Islet of Langerhans (tissue), 1 donor: ENCODE measurements around the gene HTR3B.
"Not testable (repeated sequence)": the region's sequence is repeated elsewhere in the genome, so short reads cannot be mapped to it uniquely, and the experiment has no call there.

ENCODE experiments used
- FAIRE-seq: peaks from one replicate; lab custom pipeline; 2011; peaks lifted over from hg19 to GRCh38; lab: Jason Lieb, UNC

The HTR3B gene

GRCh38 chr11:113885897-113886296 lies 18.7 kb upstream of the HTR3B start:
- no peak for FAIRE-seq

GRCh38 chr11:113888848-113889247 lies 15.7 kb upstream of the HTR3B start:
- FAIRE-seq, result no peak

GRCh38 chr11:113894421-113894996 lies 10.1 kb upstream of the HTR3B start:
- FAIRE-seq, result no peak

GRCh38 chr11:113895367-113896155 lies 9.0 kb upstream of the HTR3B start:
- FAIRE-seq, result no peak

GRCh38 chr11:113896156-113896879 lies 8.3 kb upstream of the HTR3B start:
- no peak for FAIRE-seq

GRCh38 chr11:113901141-113901540 lies 3.5 kb upstream of the HTR3B start:
- no peak for FAIRE-seq

- no peak for FAIRE-seq
These were observed 1.4 kb downstream of the HTR3B start for GRCh38 chr11:113906038-113906437.

GRCh38 chr11:113906516-113906915 lies 1.9 kb downstream of the HTR3B start:
- FAIRE-seq, result no peak

GRCh38 chr11:113907152-113907551 lies 2.6 kb downstream of the HTR3B start:
- peak; percentile 5 for FAIRE-seq

GRCh38 chr11:113907681-113908080 lies 3.1 kb downstream of the HTR3B start:
- FAIRE-seq, result no peak

GRCh38 chr11:113908098-113908497 lies 3.5 kb downstream of the HTR3B start:
- no peak for FAIRE-seq

- not testable (repeated sequence) for FAIRE-seq
These were observed 6.9 kb downstream of the HTR3B start for GRCh38 chr11:113911491-113911890.

- no peak for FAIRE-seq
These were observed 19.0 kb downstream of the HTR3B start for GRCh38 chr11:113923572-113923971.

- FAIRE-seq, result no peak
These were observed 21.9 kb downstream of the HTR3B start for GRCh38 chr11:113926273-113927197.

GRCh38 chr11:113928311-113928710 lies 23.7 kb downstream of the HTR3B start:
- FAIRE-seq, result no peak

- FAIRE-seq, result no peak
These were observed 28.2 kb downstream of the HTR3B start for GRCh38 chr11:113932788-113933187.

GRCh38 chr11:113934193-113934592 lies 29.6 kb downstream of the HTR3B start:
- FAIRE-seq, result not testable (repeated sequence)

- FAIRE-seq, result no peak
These were observed 30.2 kb downstream of the HTR3B start for GRCh38 chr11:113934761-113935160.

- FAIRE-seq, result no peak
These were observed 31.3 kb downstream of the HTR3B start for GRCh38 chr11:113935858-113936257.

GRCh38 chr11:113937918-113938317 lies 33.3 kb downstream of the HTR3B start:
- FAIRE-seq, result no peak

GRCh38 chr11:113942256-113942655 lies 37.7 kb downstream of the HTR3B start:
- FAIRE-seq, result no peak

- not testable (repeated sequence) for FAIRE-seq
These were observed 41.6 kb downstream of the HTR3B start for GRCh38 chr11:113946162-113946561.
